GM18508 (cell line): ENCODE results near the gene HCN2.

Experiments
- ATAC-seq: cut with Tn5 transposase; IDR thresholded peaks from one replicate; pipeline ENCODE4 v1.9.1; 2021; ENCODE audit warnings: moderate number of reproducible peaks; ENCODE audit not compliant: insufficient read depth, unreplicated experiment

HCN2 gene

GRCh38 chr19:633786-634639 is 44.3 kb downstream of the HCN2 start:
- ATAC-seq = no peak

GRCh38 chr19:634975-635652 is 45.4 kb downstream of the HCN2 start:
- ATAC-seq = no peak

GRCh38 chr19:638906-639252 is 49.2 kb downstream of the HCN2 start:
- no peak for ATAC-seq

GRCh38 chr19:639253-640160 is 49.8 kb downstream of the HCN2 start, which contains the start of gene FGF22:
TSS of gene FGF22 (plus strand) at chr19:639879. CDS start at chr19:639926, 47 bp downstream.
- ATAC-seq = no peak

- ATAC-seq = no peak
Measured at GRCh38 chr19:640161-640558, 50.5 kb downstream of the HCN2 start.

GRCh38 chr19:640606-641189 is 51.0 kb downstream of the HCN2 start:
- no peak for ATAC-seq

GRCh38 chr19:641702-642101 is 52.0 kb downstream of the HCN2 start:
- ATAC-seq = no peak

- no peak for ATAC-seq
Measured at GRCh38 chr19:642767-643727, 53.4 kb downstream of the HCN2 start.

GRCh38 chr19:643736-644135 is 54.1 kb downstream of the HCN2 start:
- ATAC-seq = no peak

GRCh38 chr19:644363-644762 is 54.7 kb downstream of the HCN2 start:
- no peak for ATAC-seq

- ATAC-seq = no peak
Measured at GRCh38 chr19:644789-645188, 55.1 kb downstream of the HCN2 start.

GRCh38 chr19:645912-646778 is 56.5 kb downstream of the HCN2 start:
- ATAC-seq = no peak

GRCh38 chr19:646779-647565 is 57.3 kb downstream of the HCN2 start:
- no peak for ATAC-seq

- ATAC-seq = no peak
Measured at GRCh38 chr19:647566-648284, 58.0 kb downstream of the HCN2 start.

GRCh38 chr19:648305-648704 is 58.6 kb downstream of the HCN2 start:
- ATAC-seq = no peak

- ATAC-seq = no peak
Measured at GRCh38 chr19:648904-649801, 59.5 kb downstream of the HCN2 start.
